ENCODE measurements around the gene ZFYVE16. TPM values are rescaled to one million over a fixed set of nuclear protein-coding genes. Genes with fewer than 3 reads are reported as not detected.

Gene ZFYVE16
- total and polyA plus RNA-seq, 2 of the 13 experiments (the other 11 are each of a cell fraction or from before 2014, with no cell fraction given) = 9.3 to 33.3 TPM

DNA sequence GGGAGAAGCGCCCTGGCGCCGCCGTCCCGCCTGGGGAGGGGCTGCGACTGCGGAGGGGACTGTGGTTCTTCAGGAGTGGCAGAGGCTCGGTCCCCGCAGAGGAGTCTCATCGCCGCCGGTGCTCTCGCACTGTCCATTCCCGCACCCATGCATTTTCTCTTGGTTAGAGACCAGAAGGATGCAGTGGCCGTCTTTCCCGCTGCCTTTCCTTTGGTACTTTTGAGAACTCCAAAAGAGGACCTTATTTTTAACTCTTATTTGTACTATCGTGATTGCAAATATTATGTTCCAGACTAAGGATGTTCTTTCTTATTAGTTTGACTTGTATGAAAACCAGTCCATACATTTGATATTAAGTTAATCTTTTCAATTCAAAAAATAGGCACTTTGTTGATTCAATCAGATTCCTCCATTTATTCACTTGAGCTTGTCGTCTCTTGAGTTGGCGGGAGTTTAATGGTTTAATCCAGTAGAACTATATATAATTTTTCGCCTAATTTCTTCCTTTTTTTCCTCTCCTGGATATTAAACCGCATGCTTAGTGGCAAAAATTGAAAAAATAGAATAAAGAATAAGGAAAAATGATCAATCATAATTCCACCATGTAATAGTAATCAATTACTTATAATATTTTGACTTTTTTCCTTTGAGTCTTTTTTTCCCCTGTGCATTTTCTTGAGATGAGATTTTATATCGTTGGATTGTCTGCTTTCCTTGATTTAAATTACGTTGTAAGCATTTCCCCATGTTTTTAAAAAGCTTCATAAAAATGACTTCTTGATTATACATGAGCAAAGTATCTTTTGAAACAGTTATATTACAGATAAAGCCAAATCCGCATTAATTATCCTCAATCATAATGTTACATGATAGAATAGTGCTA lies 861 bp downstream of the ZFYVE16 start (continued):
- TF ChIP-seq ZNF747 (CRISPR knock-in tag; IDR thresholded peaks at IDR 0.05; ENCODE audit: borderline replicate concordance) (no peak), ZNF530 (CRISPR knock-in tag; IDR thresholded peaks at IDR 0.05; ENCODE audit: low read depth) (no peak), BCL6 (CRISPR knock-in tag; IDR thresholded peaks at IDR 0.05) (no peak), ZNF773 (CRISPR knock-in tag; IDR thresholded peaks at IDR 0.05; ENCODE audit: borderline replicate concordance) (no peak), DNMT3B (CRISPR knock-in tag; conservative IDR thresholded peaks at IDR 0.05) (no peak), ZNF512 (CRISPR knock-in tag; IDR thresholded peaks at IDR 0.05) (no peak), NFRKB (IDR thresholded peaks at IDR 0.05) (no peak), WIZ (CRISPR knock-in tag; IDR thresholded peaks at IDR 0.05) (no peak), ZNF263 (CRISPR knock-in tag; IDR thresholded peaks at IDR 0.05) (peak; percentile 45; the same call in 1 of the 2 replicates), ZFY (CRISPR knock-in tag; IDR thresholded peaks at IDR 0.05) (no peak), RAD21 (CRISPR knock-in tag; IDR thresholded peaks at IDR 0.05) (0 out of 2 replicates have a peak, but pooled peaks have one; percentile 29), ZBTB34 (CRISPR knock-in tag; IDR thresholded peaks at IDR 0.05) (no peak), ZNF232 (CRISPR knock-in tag; IDR thresholded peaks at IDR 0.05; ENCODE audit: borderline replicate concordance) (no peak), HOXD1 (CRISPR knock-in tag; IDR thresholded peaks at IDR 0.05) (no peak), BRCA1 (CRISPR knock-in tag; IDR thresholded peaks at IDR 0.05) (no peak), ZNF30 (CRISPR knock-in tag; IDR thresholded peaks at IDR 0.05) (no peak), CHCHD3 (CRISPR knock-in tag; IDR thresholded peaks at IDR 0.05) (no peak), ZFYVE20 (CRISPR knock-in tag; IDR thresholded peaks at IDR 0.05; ENCODE audit: borderline replicate concordance, low read depth) (no peak), TOPORS (CRISPR knock-in tag; IDR thresholded peaks at IDR 0.05) (no peak), ZNF276 (CRISPR knock-in tag; IDR thresholded peaks at IDR 0.05; ENCODE audit: low read depth) (no peak), SSRP1 (CRISPR knock-in tag; IDR thresholded peaks at IDR 0.05) (no peak), ZNF841 (CRISPR knock-in tag; IDR thresholded peaks at IDR 0.05; ENCODE audit: borderline replicate concordance) (no peak)
- TF ChIP-seq, protein P1, sequence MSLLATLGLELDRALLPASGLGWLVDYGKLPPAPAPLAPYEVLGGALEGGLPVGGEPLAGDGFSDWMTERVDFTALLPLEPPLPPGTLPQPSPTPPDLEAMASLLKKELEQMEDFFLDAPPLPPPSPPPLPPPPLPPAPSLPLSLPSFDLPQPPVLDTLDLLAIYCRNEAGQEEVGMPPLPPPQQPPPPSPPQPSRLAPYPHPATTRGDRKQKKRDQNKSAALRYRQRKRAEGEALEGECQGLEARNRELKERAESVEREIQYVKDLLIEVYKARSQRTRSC (CRISPR knock-in tag; IDR thresholded peaks at IDR 0.05; ENCODE audit: low read depth) = no peak
